RWPE2 (cell line): Measurements from ENCODE around the gene CDH4.

ENCODE experiments used
- ATAC-seq: fragments of 200-7000 bp; cut with Tn5 transposase; 3 replicates; pipeline ENCODE4 v1.9.1; 2021; ENCODE audit warnings: low read depth
- DNase-seq: peaks from one replicate; pipeline ENCODE4 v3.0.0-alpha.2; 2020; ENCODE audit warnings: low spot score
- H3K27ac ChIP-seq: fragments of 450-650 bp; 2 replicates; pipeline ENCODE4 v1.5.1; 2017; ENCODE audit warnings: mild to moderate bottlenecking; ENCODE audit not compliant: poor library complexity, severe bottlenecking
- H3K27me3 ChIP-seq: fragments of 250-450 bp; sonication (Bioruptor Pico); 2 replicates; pipeline ENCODE4 v1.5.1; 2021; ENCODE audit warnings: mild to moderate bottlenecking, moderate library complexity; ENCODE audit not compliant: insufficient read depth, poor library complexity, severe bottlenecking
- H3K36me3 ChIP-seq: fragments of 250-450 bp; sonication (Bioruptor Pico); 2 replicates; pipeline ENCODE4 v1.5.1; 2020; ENCODE audit warnings: low read depth, mild to moderate bottlenecking, moderate library complexity
- H3K4me1 ChIP-seq: fragments of 250-450 bp; sonication (Bioruptor Pico); 2 replicates; pipeline ENCODE4 v1.5.1; 2021; ENCODE audit warnings: mild to moderate bottlenecking, moderate library complexity; ENCODE audit not compliant: insufficient read depth, poor library complexity, severe bottlenecking
- H3K4me3 ChIP-seq: fragments of 250-450 bp; sonication (Bioruptor Pico); 2 replicates; pipeline ENCODE4 v1.5.1; 2021; ENCODE audit warnings: mild to moderate bottlenecking, moderate library complexity; ENCODE audit not compliant: severe bottlenecking
- H3K9me3 ChIP-seq: fragments of 250-450 bp; sonication (Bioruptor Pico); 2 replicates; pipeline ENCODE4 v1.5.1; 2021; ENCODE audit warnings: mild to moderate bottlenecking, moderate library complexity; ENCODE audit not compliant: severe bottlenecking
- CTCF ChIP-seq: fragments of 450-650 bp; IDR thresholded peaks from one replicate; pipeline ENCODE4 v1.5.1; 2017; ENCODE audit warnings: mild to moderate bottlenecking, moderate library complexity; ENCODE audit not compliant: poor library complexity, severe bottlenecking

The CDH4 gene

GRCh38 chr20:61788343-61788742, 536.3 kb downstream of the CDH4 start:
- Histone ChIP-seq H3K4me3 (no peak overlapping the region), H3K9me3 (no peaks in the 10 kb centered on the region), H3K36me3 (no peaks in the 10 kb centered on the region), H3K27ac (no peak overlapping the region), H3K27me3 (no peaks in the 10 kb centered on the region), H3K4me1 (peaks cover 15% of the 10 kb centered on the region)
- DNase-seq, result no peak
- TF ChIP-seq CTCF, result no peak
- no peak for ATAC-seq

- ATAC-seq, result peak; percentile 97
- peak; percentile 98 for DNase-seq
- Histone ChIP-seq H3K4me1 (peaks cover 15% of the 10 kb centered on the region), H3K27me3 (no peaks in the 10 kb centered on the region), H3K9me3 (no peaks in the 10 kb centered on the region), H3K4me3 (no peak overlapping the region), H3K36me3 (no peaks in the 10 kb centered on the region), H3K27ac (peak overlapping the region; percentile 22)
- no peak for TF ChIP-seq CTCF
These were observed 537.3 kb downstream of the CDH4 start for GRCh38 chr20:61789329-61789728.

- no peaks in the 10 kb centered on the region for H3K36me3 ChIP-seq
- H3K27me3 ChIP-seq, result no peaks in the 10 kb centered on the region
- ATAC-seq, result no peak
- DNase-seq, result no peak
- H3K4me1 ChIP-seq, result peaks cover 15% of the 10 kb centered on the region
- H3K4me3 ChIP-seq, result no peak overlapping the region
- no peak for TF ChIP-seq CTCF
- H3K9me3 ChIP-seq, result no peaks in the 10 kb centered on the region
- H3K27ac ChIP-seq, result no peak overlapping the region
These were observed 538.2 kb downstream of the CDH4 start for GRCh38 chr20:61790116-61790827.

GRCh38 chr20:61791995-61792394, 539.9 kb downstream of the CDH4 start:
- no peaks in the 10 kb centered on the region for H3K27me3 ChIP-seq
- H3K27ac ChIP-seq, result no peak overlapping the region
- no peaks in the 10 kb centered on the region for H3K9me3 ChIP-seq
- no peak for TF ChIP-seq CTCF
- no peaks in the 10 kb centered on the region for H3K36me3 ChIP-seq
- no peak for DNase-seq
- peaks cover 15% of the 10 kb centered on the region for H3K4me1 ChIP-seq
- ATAC-seq, result no peak
- no peak overlapping the region for H3K4me3 ChIP-seq
